ENCODE results near the gene TRERF1.

GRCh38 chr6:42440778-42441696 is 10.7 kb downstream of the TRERF1 start:
- TF ChIP-seq BRCA1 (IDR thresholded peaks at IDR 0.05; ENCODE audit: low read depth, low read length): no peak
- TF ChIP-seq TAF1 (IDR thresholded peaks at IDR 0.05; ENCODE audit: low read depth, low read length): no peak

Data from H1 (cell line).